Measurements from ENCODE around the gene KAT6B. TPM values are rescaled to one million over a fixed set of nuclear protein-coding genes. Genes with fewer than 3 reads are reported as not detected.

KAT6B gene
- polyA plus RNA-seq, 1 donor from 2014 or later = 11.5 TPM

DNA sequence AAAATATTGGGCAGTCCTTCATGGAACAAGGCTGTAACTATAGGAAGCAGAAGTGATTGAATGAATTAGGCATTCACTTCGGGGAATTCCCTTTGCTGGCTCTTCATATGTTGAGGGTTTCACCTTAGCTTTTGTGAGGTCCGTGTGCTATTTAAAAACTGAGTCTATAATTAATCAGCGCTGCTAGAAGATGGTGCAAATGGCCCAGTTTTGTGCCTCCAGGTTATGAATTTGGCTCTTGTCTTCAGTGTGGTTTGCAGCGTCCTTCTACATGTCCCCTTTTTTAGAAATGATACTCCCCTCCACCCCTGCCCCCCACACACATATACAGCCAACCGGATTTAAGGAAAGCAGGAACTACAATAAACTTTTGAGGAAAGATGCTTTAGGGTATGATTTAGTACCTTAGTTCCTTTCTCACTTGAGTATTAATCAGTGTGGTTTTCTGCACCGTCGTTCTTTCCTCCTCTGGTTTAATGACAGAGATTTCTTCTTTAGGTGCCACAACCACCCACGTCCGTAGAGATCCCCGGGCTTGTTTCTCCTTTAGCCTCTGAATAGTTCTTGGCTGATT is 174.4 kb downstream of the KAT6B start:
- Histone ChIP-seq H3K79me2 (replicated peaks; ENCODE audit: insufficient read depth, low read length) (no peaks in the 10 kb centered on the region), H3K27ac (ENCODE audit: low read length) (no peak overlapping the region), H2AFZ (ENCODE audit: low read depth, low read length) (no peak overlapping the region), H3K9me3 (ENCODE audit: low read length) (no peaks in the 10 kb centered on the region), H3F3A (ENCODE audit: insufficient read depth, low read length, poor library complexity, severe bottlenecking) (no peaks in the 10 kb centered on the region), H4K20me1 (ENCODE audit: insufficient read depth) (no peaks in the 10 kb centered on the region), H3K9ac (ENCODE audit: low read length) (no peak overlapping the region), H3K9me2 (ENCODE audit: insufficient read depth, low read length) (no peaks in the 10 kb centered on the region), H3K4me2 (ENCODE audit: low read length) (no peak overlapping the region), H3K36me3 (ENCODE audit: insufficient read depth, low read length) (peaks cover 8% of the 10 kb centered on the region), H3K4me3 (ENCODE audit: low read length) (no peak overlapping the region), H3K27me3 (ENCODE audit: insufficient read depth, low read depth, low read length) (no peaks in the 10 kb centered on the region)
- TF ChIP-seq MXI1 (conservative IDR thresholded peaks at IDR 0.05; ENCODE audit: poor library complexity, severe bottlenecking) (no peak), SMC3 (conservative IDR thresholded peaks at IDR 0.05; ENCODE audit: poor library complexity) (no peak), RAD21 (conservative IDR thresholded peaks at IDR 0.05) (no peak)

DNA sequence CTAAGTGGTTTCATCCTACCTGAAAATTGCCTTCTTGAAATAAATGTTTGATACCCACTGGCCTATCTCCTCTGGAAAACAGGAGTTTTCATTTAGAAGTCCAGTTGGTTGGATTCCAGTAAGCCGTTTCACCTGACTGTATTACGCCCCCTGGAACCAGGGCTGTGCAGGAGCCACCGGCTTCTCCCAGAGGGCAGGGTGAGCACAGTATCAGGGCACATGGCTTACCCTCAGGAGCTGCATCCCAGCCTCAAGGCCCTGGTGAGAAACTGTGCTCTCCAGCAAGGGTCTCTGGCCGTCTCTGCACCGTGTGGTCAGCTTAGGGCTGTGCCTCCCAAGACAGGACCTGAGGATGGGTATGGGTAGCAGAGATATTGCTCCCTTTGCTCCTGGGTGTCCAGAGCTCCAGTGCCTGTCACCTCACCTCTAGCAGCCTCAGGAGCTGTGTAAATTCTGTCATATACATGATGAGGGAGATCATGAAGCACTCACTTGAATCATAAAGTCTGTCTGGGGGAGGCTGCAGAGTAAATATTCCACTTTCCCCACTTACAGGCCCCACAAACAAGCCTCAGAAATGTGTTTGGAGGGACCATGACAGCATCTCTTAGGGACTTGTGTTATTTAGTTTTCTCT is 175.4 kb downstream of the KAT6B start:
- Histone ChIP-seq H3K9me3 (ENCODE audit: low read length) (no peaks in the 10 kb centered on the region), H3F3A (ENCODE audit: insufficient read depth, low read length, poor library complexity, severe bottlenecking) (no peaks in the 10 kb centered on the region), H3K27ac (ENCODE audit: low read length) (no peak overlapping the region), H4K20me1 (ENCODE audit: insufficient read depth) (no peaks in the 10 kb centered on the region), H3K36me3 (ENCODE audit: insufficient read depth, low read length) (peaks cover 5% of the 10 kb centered on the region), H3K79me2 (replicated peaks; ENCODE audit: insufficient read depth, low read length) (no peaks in the 10 kb centered on the region), H2AFZ (ENCODE audit: low read depth, low read length) (no peak overlapping the region), H3K27me3 (ENCODE audit: insufficient read depth, low read depth, low read length) (no peaks in the 10 kb centered on the region), H3K4me3 (ENCODE audit: low read length) (no peak overlapping the region), H3K4me2 (ENCODE audit: low read length) (no peak overlapping the region), H3K9ac (ENCODE audit: low read length) (no peak overlapping the region), H3K9me2 (ENCODE audit: insufficient read depth, low read length) (no peaks in the 10 kb centered on the region)
- TF ChIP-seq RAD21 (conservative IDR thresholded peaks at IDR 0.05) (no peak), MXI1 (conservative IDR thresholded peaks at IDR 0.05; ENCODE audit: poor library complexity, severe bottlenecking) (no peak), SMC3 (conservative IDR thresholded peaks at IDR 0.05; ENCODE audit: poor library complexity) (no peak), EP300 (conservative IDR thresholded peaks at IDR 0.05; ENCODE audit: poor library complexity, severe bottlenecking) (no peak)
- TF ChIP-seq, protein P1, sequence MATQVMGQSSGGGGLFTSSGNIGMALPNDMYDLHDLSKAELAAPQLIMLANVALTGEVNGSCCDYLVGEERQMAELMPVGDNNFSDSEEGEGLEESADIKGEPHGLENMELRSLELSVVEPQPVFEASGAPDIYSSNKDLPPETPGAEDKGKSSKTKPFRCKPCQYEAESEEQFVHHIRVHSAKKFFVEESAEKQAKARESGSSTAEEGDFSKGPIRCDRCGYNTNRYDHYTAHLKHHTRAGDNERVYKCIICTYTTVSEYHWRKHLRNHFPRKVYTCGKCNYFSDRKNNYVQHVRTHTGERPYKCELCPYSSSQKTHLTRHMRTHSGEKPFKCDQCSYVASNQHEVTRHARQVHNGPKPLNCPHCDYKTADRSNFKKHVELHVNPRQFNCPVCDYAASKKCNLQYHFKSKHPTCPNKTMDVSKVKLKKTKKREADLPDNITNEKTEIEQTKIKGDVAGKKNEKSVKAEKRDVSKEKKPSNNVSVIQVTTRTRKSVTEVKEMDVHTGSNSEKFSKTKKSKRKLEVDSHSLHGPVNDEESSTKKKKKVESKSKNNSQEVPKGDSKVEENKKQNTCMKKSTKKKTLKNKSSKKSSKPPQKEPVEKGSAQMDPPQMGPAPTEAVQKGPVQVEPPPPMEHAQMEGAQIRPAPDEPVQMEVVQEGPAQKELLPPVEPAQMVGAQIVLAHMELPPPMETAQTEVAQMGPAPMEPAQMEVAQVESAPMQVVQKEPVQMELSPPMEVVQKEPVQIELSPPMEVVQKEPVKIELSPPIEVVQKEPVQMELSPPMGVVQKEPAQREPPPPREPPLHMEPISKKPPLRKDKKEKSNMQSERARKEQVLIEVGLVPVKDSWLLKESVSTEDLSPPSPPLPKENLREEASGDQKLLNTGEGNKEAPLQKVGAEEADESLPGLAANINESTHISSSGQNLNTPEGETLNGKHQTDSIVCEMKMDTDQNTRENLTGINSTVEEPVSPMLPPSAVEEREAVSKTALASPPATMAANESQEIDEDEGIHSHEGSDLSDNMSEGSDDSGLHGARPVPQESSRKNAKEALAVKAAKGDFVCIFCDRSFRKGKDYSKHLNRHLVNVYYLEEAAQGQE (IDR thresholded peaks at IDR 0.05; ENCODE audit: borderline replicate concordance) = no peak
- TF ChIP-seq, protein P2, sequence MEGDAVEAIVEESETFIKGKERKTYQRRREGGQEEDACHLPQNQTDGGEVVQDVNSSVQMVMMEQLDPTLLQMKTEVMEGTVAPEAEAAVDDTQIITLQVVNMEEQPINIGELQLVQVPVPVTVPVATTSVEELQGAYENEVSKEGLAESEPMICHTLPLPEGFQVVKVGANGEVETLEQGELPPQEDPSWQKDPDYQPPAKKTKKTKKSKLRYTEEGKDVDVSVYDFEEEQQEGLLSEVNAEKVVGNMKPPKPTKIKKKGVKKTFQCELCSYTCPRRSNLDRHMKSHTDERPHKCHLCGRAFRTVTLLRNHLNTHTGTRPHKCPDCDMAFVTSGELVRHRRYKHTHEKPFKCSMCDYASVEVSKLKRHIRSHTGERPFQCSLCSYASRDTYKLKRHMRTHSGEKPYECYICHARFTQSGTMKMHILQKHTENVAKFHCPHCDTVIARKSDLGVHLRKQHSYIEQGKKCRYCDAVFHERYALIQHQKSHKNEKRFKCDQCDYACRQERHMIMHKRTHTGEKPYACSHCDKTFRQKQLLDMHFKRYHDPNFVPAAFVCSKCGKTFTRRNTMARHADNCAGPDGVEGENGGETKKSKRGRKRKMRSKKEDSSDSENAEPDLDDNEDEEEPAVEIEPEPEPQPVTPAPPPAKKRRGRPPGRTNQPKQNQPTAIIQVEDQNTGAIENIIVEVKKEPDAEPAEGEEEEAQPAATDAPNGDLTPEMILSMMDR (IDR thresholded peaks at IDR 0.05; ENCODE audit: poor library complexity, severe bottlenecking) = no peak

DNA sequence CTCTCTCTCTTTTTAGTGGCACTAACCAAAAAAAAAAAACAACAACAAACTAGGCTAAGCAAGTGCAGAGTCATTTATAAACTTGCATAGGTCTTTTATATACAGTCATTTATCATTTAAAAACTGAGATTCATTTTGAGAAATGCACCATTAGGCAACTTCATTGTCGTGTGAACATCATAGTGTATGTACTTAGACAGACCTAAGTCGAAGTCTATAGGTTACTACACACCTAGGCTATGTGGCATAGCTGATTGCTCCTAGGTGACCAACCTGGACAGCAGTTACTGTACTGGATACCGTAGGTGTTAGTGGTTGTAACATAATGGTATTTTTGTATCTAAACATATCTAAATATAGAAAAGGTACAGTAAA is 175.9 kb downstream of the KAT6B start:
- Histone ChIP-seq H3K4me3 (ENCODE audit: low read length) (no peak overlapping the region), H3F3A (ENCODE audit: insufficient read depth, low read length, poor library complexity, severe bottlenecking) (no peaks in the 10 kb centered on the region), H2AFZ (ENCODE audit: low read depth, low read length) (no peak overlapping the region), H3K27ac (ENCODE audit: low read length) (no peak overlapping the region), H3K27me3 (ENCODE audit: insufficient read depth, low read depth, low read length) (no peaks in the 10 kb centered on the region), H3K9me2 (ENCODE audit: insufficient read depth, low read length) (no peaks in the 10 kb centered on the region), H3K4me2 (ENCODE audit: low read length) (no peak overlapping the region), H3K79me2 (replicated peaks; ENCODE audit: insufficient read depth, low read length) (no peaks in the 10 kb centered on the region), H3K36me3 (ENCODE audit: insufficient read depth, low read length) (peaks cover 5% of the 10 kb centered on the region), H3K9me3 (ENCODE audit: low read length) (no peaks in the 10 kb centered on the region), H3K9ac (ENCODE audit: low read length) (no peak overlapping the region), H4K20me1 (ENCODE audit: insufficient read depth) (no peaks in the 10 kb centered on the region)
- TF ChIP-seq EP300 (conservative IDR thresholded peaks at IDR 0.05; ENCODE audit: poor library complexity, severe bottlenecking) = no peak
- no peak for TF ChIP-seq POLR2AphosphoS5 (IDR thresholded peaks at IDR 0.05)
